NCI-H146 (cell line): ENCODE data around the gene FAM50B.

Source experiments
- DNase-seq: peaks from one replicate; lab custom pipeline; 2025; lab: John Stamatoyannopoulos, UW

The FAM50B gene, protein sequence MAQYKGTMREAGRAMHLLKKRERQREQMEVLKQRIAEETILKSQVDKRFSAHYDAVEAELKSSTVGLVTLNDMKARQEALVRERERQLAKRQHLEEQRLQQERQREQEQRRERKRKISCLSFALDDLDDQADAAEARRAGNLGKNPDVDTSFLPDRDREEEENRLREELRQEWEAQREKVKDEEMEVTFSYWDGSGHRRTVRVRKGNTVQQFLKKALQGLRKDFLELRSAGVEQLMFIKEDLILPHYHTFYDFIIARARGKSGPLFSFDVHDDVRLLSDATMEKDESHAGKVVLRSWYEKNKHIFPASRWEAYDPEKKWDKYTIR

DNA sequence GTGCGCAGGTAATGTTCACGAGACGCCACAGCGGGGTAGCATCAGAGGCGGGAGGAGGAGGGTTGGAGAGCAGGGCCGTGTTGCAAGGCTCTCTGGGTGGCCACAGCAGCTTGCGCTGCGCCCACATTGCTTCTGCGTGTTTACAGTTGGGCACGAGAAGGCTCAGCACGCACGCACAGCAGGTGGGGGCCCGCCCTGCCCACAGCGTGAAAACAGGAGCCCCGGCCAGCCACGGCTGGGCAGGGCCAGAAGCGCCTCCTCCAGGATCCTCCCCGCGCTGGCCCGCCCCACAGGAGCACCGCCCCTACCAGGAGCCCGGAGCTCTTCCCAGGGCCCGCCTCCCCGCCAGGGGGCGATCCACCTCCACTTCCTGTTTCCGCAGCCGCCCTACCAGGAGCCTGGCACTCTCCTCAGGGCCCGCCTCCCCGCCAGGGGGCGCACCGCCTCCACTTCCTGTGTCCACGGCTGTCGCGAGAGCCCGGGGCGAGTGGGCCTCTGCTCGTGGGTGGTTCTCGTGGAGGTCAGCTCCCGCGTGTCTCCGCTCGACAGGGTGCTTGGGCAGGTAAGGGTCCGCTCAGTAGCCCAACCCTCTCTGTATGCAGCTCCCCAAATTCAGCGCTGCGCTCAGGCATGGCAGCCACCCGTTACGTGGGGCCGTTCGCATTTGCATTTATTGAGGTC lies at the start of gene FAM50B:
FAM50B (plus strand) TSS at position 449 of the 681 bp plus-strand sequence. CDS start 439 bp downstream, outside the sequence.
- DNase-seq: peak; percentile 77

DNA sequence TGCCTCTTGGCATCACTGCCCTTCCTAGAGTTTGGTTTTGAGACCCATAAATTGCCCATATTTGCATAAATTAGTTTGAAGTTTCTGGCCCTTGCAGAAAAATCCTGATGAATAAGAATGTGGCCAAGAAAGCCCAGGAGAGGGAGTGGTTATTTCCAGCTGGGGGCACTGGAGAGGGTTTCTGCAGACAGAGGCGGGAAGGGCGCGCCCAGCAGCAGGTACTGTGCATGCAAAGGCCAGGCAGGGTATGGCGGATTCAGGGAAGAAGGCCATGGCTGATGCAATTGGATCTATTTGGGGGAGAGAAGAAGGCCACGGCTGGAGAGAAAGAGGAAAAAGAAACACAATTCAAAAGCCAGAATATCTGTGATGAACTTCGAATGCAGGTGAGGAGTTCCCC lies 49.5 kb upstream of the FAM50B start:
- no peak for DNase-seq

DNA sequence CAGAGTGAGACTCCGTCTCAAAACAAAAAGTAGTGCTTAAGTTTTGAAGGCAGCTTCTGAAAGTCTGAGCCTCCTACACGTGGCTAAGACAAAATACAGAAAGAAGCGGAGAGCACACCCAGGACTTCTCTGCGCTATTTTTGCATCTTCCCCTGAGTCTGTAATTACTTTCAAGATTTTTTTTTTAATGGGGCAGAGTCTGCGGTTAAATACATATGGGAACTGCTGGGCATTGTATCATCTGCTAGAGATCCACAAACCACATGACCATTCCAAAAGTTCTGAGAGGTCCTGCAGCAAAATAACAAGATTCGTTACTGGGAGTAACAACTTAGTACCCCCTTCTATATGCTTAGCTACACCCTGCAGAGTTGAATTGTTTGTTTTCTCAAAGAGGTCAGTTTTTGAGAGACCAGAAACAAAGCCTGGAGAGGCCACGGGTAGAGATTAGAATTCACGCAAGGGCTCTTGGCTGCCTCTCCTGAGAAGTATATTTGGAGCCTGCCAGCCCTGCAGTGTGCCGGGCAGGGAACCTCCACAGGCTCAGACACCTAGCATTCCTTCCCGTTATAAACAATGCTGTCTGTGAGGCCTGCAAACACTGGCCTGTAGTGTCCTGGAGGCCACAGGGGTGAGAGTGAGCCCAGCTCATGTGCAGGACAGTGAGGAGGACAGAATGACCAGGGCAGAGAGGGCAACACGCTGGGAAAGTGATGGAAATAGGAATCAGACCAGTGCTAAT lies 48.2 kb upstream of the FAM50B start:
- no peak for DNase-seq

DNA sequence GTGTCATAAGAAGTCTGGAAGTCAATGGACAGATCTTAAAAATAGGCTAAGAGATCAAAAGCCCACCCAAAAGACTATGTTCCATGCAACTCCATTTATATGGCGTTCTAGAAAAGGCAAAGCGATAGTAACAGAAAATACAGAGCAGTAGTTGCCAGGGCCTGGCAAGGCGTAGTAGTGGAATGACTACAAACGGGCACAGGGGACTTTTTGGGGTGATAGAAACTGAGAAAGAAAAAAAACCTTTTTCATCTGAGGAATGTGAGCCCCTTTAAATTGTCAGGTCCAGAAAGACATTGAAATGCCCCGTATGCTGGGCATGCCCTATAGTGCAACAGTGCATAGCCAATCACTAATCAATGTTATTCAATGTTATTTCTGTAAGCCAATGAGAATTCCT lies 47.2 kb upstream of the FAM50B start:
- no peak for DNase-seq

DNA sequence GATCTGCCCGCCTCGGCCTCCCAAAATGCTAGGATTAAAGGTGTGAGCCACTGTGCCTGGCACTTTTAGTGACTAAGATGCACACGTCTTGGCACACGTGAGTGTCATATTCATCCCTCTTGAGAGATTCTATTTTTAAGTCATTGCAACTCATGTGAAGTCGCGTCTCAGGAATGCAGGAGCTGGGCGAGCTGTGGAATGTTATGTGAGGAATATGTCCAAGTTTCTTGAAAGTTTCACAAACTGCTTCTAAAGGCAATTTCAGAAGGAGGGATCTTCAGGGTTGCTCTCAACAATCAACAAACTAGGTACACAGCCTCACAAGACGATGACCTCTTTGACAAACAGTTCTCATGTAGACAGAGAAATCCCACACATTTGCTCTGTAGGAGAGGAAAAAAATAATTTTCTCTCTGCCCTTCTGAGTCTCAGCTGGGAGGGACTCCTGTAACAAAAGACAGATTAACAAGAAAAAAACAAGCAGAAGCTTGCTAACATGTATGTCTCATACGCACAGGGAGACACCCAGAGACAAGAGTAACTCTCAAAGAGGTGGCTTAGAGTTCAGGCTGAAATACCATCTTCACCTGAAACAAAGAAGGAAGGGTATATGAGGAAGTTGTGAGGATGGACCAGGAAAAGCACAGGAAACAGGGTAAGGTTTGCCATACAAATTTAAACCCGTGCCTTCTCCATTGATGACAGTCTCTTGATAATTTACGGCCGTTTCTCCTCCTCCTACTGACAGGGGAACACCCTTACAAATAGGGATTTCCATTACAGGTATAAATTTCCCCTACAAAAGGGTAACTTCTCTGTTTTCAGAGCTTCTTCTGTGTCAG lies 45.3 kb upstream of the FAM50B start:
- DNase-seq: no peak

DNA sequence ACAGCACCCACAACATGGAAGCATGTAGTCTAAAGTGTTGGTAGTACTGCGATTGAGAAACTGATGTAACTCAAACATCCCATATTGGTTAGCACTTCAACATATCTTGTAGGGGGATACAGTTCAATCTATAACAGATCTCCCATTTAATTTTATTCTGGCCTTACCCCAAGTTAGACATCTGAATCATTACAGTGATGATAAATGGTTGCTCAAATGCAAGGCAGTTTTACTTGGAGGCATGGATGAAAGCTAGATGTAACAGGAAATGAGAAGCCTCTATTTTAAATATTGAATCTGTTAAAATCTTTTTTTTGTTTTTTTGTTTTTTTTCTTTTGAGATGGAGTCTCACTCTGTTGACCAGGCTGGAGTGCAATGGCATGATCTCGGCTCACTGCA lies 44.2 kb upstream of the FAM50B start:
- DNase-seq: no peak

DNA sequence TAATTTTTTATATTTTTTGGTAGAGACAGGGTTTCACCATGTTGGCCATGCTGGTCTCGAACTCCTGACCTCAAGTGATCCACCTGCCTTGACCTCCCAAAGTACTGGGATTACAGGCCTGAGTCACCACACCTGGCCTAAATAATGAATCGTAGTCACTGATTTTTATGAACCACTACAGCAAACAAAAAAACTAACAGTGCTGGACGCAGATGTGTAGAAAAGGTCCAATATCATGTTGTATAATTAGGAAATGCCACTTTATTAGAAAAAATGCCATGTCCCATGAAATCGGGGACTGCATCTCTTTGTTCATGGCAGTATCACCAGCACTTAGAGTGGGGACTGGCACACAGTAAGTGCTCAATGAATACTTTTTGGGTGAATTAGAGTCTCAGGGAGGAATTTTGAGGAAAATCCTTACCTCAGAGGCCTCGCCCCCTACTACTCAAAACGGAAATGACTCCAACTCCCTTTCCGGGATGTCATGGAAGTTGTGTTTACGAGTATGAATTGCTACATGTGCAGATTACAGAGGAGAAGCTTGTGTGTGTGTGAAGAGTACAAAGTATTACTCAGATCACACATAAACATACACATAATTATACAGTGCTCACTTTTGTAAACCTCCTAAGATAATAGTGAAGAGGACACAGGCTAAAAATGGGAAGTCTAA lies 43.6 kb upstream of the FAM50B start:
- no peak for DNase-seq

DNA sequence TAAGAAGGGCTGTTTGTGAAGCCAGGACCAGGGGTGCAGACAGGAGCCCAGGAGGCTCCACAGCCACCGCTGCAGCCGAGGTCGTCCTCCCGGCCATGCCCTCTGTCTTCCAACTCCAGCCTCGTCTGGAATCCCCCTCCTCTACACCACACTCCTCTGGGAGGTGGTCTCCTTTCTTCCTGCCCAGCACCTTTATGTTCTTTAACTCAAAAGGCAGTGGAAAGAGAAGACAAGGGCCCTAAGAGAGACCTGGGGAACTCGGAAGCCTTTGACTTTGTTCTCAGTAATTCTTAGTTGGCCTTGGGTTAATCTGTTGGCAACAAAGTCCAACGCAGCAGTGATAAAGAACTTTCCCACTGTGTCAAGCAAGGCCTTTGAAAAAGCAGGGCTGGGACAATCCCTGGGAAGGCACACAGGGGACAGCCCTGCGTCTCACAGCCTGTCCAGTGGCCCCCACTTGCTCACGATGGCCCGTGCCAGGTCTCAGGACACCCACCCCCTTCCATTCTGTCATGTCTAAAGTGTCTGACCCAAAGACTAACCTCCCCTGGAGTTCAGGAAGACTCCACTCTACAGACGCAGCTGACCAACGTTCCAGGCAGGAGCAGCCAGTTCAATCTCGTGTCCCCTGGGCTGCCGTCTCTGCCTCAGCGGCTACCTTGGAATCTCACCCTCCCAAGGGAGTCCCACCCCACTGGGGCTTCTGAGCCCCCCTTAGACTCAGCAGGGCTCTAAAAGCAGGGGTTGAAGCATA lies 42.8 kb upstream of the FAM50B start:
- DNase-seq: no peak

DNA sequence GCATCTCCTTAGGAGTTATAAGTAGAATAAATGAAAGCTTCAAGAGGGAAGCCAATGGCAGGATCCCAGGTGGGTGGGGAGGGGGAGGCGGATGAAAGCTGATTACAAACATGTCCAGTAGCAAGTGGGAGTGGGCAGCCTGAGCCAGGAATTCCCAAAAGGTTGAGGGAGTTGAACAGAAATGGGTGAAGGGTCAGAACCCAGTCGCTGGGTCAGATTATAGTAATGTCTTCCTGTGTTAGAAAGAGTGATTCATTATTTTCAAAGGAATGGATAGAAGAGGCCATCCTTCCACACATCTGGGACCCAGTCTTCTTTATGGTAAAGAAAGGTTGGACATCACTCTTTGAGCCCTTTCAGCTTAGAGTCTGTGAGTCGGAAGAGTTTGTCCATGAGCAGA lies 41.0 kb upstream of the FAM50B start:
- no peak for DNase-seq

DNA sequence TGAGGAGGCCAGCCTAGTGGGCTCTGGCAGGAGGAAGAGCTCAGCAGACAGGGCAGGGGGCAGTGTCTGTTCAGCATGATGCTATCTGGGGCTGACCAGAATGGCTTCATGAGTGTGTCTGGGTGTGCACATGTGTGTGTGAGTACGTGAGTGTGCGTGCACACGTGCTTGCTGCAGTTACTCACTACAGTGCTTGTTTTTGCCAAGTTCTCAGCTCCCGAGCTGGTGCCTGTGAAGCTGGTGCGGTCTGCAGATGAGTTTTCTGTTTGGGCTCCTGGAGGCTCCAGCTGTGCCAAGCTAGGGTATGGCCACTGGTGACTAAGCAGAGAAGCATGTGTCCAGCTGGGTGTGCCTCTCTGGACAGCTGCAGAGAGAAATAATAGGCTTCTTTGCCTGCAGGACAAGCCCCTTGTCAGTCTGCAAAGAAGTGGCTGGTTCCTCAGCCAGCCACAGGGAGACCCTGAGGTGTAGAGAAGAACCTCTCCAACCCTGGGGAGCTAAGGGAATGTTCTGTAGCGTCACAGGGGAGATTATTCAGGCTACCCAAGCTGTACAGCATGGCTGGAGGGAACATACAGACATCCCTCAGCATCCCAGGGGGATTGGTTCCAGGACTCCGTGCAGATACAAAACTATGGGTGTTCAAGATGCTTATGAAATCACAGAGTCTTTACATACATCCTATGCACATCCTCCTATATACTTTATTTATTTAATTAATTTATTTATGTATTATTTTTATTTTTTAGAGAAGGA lies 40.2 kb upstream of the FAM50B start:
- DNase-seq: no peak

DNA sequence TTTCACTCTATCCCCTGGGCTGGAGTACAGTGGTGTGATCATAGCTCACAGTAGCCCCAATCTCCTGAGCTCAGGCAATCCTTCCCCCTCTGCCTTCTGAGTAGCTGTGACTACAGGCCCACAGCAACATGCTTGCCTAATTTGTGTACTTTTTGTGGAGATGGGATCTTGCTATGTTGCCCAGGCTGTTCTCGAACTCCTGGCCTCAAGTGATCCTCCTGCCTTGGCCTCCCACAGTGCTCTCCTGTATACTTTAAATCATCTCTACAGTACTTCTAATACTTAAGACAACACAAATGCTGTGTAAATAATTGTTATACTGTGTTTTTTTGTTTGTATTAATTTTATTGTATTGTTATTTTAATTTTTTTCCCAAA lies 39.7 kb upstream of the FAM50B start:
- no peak for DNase-seq

DNA sequence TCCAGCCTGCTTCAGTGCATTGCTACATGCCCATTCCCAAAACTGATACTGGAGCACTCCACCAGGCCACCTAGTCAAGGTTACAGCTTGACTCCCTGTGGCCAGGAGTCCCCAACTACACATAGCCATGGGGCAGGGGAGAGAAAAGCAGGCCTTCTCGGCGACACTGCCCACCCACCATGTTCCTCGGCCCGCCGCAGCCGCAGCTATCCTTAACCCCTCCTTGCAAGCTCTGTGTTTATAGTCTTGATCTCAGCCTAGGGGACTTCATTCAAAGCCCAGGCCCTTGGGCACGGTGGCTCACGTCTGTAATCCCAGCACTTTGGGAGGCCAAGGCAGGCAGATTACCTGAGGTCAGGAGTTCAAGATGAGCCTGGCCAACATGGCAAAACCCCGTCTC lies 39.2 kb upstream of the FAM50B start:
- DNase-seq: no peak

DNA sequence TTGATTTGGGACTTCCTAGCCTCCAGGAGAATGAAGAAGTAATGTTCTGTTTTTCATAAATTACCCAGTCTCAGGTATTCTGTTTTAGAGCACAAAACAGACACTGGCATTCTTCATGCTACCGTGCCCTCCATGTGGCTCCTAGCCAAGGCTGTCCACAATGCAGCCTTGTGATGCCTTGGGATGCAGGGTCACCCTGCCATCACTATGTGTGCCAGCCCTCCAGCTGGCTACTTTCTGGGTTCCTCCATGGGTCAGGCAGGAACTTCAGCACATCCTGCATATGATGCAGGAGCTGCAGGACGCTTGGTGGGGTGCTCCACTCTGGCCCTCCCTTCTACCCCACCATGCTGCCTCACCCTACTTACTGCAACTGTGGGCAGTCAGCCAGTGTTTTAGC lies 38.0 kb upstream of the FAM50B start:
- no peak for DNase-seq

DNA sequence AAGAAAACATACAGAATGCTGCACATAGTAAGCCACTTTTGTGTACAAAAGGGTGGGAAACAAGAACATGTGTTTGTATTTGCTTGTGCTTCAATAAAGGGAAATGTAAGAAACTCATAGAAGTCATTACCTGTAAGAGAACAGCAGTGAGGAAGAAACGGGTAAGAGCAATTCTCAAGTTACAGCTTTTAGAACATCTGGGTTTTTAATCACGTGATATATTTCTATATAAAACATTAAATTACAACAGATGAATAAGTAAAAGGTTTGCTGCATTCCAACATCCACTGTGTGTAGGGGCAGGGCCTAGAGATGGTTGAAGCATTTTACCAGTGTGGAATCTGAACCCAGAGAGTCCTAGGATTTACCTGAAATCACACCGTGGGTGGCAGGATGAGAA lies 36.6 kb upstream of the FAM50B start:
- no peak for DNase-seq

DNA sequence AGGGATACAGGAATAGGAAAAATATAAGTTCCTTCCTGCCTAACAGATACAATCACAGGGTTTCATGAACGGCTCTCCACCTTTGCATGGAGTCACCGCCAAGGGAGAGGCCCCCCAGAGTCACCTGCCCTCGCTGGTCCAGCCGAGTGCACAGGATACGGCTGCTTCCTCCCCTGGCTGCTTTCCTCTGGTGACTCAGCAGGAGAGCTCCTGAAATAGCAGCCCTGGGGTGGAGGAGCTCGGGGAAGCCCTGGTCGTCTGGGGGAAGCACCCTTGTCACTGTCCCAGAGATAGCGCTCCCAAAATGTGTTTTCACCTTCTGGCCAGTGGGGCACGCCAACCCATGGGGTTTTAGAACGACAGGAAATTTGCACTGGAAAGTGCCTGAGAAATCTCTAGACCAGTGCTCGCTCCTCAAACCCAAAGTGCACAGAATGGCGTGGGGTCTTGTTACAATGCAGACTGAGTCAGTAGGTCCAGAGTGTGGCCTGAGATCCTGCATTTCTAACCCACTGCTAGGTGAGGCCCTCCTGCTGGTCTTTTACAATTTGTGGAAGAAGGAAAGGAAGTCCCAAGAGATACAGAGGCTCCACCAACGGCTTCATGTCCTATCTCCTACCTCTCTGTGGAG lies 35.9 kb upstream of the FAM50B start:
- no peak for DNase-seq

DNA sequence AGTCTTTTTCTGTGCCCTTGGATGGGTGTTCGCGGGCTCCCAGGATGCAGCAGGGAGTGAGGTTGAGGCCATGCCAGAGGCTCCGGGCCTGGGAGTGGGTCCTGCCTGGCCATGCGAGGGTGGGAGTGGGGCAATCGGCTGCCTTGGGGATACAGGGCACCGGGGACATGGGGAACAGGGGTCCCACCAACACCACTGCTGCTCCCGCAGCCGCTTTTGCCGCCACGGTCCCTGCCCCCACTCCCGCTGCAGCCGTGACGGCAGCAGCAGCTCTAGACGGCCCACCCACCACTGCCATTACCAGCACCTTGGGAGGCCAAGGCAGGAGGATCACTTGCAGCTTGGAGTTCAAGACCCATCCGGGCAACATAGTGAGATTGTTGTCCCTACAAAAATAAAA lies 35.3 kb upstream of the FAM50B start:
- no peak for DNase-seq

DNA sequence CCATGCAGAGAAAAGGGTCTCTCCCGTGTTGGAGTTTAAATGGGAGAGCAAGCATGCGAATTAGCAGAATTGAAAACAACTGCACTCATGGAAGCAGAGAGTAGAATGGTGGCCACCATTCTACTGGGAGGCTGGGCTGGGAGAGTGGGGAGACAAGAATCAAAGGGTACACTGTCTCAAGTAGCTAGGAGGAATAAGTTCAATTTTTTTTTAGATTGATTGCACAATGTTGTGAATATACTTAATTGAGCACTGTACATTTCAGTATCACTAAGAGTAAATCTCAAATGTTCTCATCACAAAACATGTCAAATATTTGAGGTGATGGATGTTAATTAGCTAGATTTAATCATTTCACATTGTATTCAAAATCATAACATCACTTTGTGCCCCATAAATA lies 34.6 kb upstream of the FAM50B start:
- no peak for DNase-seq

DNA sequence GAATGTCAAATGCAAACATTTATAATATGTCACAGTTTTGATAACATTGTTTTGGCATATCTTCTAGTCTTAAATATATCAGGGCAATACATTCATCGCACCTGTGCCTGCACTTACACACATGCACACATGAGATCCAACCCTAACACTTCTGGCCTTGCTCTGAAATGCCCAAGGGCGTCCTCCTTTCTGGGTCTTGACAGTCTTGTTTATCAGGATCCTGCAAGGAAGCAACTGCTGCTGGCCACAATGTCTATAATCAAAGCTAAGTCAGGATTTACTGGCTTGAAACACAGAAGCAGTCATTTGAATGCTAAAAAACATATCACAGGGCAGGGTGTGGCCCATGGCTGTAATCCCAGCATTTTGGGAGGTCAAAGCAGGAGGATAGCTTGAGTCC lies 32.9 kb upstream of the FAM50B start:
- no peak for DNase-seq
